ENCODE data around the gene KLHL17. TPM values are rescaled to one million over a fixed set of nuclear protein-coding genes. Genes with fewer than 3 reads are reported as not detected.
"Not testable (repeated sequence)": the region's sequence is repeated elsewhere in the genome, so short reads cannot be mapped to it uniquely, and the experiment has no call there.

Gene KLHL17
- total RNA-seq, 1 donor from 2014 or later: 15.1 TPM

DNA sequence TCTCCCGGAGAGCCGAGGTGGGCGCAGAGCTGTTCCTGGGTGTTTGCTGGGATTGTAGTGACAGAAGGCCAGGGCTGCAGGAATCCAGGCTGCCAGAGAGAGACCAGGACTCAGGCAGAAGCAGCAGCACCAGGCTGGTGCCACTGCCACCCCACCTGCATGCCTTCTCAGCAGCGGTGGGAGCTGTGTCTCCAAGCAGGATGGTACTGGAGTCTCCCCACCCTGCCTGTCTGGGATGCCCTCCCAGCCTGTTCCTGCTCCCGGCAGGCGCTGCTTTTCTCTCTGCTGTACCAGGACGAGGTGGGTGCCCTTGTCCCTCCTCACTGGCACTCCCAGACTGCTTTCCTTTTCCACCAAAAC lies 44.0 kb downstream of the KLHL17 start:
- intact Hi-C loops (cut with micrococcal nuclease): no loop called here
- ChIA-PET POLR2A (interaction anchor here (1.0 kb wide), 1 partner anchor 9 kb away, joined by 3 read pairs; no protein-coding TSS in a partner anchor), CTCF (no interaction called here)
- H3K27me3 Mint-ChIP-seq: peaks cover 41% of the 10 kb centered on the region
- ATAC-seq (ENCODE audit: low read depth) (no peak), DNase-seq (no peak)
- peaks cover 23% of the 10 kb centered on the region for H3K4me1 Mint-ChIP-seq
- H3K4me3 Mint-ChIP-seq: no peak overlapping the region
- no peak overlapping the region for H3K27ac Mint-ChIP-seq
- no peaks in the 10 kb centered on the region for H3K36me3 Mint-ChIP-seq (ENCODE audit: low read depth)
- H3K9me3 Mint-ChIP-seq: no peaks in the 10 kb centered on the region
- TF ChIP-seq, protein P1, sequence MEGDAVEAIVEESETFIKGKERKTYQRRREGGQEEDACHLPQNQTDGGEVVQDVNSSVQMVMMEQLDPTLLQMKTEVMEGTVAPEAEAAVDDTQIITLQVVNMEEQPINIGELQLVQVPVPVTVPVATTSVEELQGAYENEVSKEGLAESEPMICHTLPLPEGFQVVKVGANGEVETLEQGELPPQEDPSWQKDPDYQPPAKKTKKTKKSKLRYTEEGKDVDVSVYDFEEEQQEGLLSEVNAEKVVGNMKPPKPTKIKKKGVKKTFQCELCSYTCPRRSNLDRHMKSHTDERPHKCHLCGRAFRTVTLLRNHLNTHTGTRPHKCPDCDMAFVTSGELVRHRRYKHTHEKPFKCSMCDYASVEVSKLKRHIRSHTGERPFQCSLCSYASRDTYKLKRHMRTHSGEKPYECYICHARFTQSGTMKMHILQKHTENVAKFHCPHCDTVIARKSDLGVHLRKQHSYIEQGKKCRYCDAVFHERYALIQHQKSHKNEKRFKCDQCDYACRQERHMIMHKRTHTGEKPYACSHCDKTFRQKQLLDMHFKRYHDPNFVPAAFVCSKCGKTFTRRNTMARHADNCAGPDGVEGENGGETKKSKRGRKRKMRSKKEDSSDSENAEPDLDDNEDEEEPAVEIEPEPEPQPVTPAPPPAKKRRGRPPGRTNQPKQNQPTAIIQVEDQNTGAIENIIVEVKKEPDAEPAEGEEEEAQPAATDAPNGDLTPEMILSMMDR (IDR thresholded peaks at IDR 0.05): no peak

DNA sequence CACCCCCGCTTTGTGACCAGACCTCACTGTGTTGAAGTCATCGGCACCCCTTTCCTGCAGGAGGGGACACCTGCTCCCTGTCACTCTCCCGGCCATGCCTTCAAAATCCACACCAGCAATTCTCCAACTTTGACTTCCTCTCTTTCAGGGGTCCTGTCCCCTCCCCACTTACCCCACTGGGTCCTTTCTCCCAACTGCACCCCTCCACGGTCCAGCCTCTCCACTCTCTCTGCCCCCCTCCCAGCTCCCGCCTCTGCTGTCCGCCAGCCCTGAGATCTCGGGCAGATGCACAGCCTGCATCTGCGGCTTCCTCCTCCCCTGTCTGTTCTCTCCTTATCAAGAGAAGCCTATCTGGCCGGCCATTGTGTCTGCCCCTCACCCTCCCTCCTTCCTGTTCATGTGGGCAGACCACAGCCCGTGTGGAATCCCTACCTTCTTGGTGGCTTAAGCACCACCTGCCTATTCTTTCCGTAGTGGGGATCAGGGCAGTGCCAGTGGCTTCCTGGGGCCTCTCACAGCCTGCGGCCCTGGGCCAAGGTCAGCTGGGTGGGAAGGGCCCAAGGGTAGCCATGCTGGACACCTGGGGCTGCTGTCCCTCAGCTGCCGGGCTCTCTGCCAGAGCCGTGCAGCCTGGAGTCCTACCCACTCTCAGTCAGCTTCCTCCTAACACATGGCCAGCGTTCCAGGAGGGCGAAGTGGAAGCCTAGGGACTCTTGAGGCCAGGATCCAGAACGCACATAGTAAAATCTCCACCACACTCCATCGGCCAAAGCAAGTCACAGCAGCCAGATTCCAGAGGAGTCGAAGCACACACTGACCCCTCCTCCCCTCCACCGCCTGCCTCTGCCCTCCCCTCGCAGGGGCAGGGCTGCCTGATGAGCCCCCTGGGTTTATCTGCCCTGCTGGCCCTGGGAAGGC lies 44.7 kb downstream of the KLHL17 start:
- Mint-ChIP-seq H3K36me3 (ENCODE audit: low read depth) (no peaks in the 10 kb centered on the region), H3K4me1 (peaks cover 22% of the 10 kb centered on the region), H3K9me3 (no peaks in the 10 kb centered on the region), H3K27me3 (peaks cover 41% of the 10 kb centered on the region), H3K27ac (no peak overlapping the region), H3K4me3 (no peak overlapping the region)
- ATAC-seq (ENCODE audit: low read depth): no peak
- TF ChIP-seq, protein P1 (IDR thresholded peaks at IDR 0.05): no peak
- ChIA-PET CTCF (no interaction called here), POLR2A (no interaction called here)
- intact Hi-C loops (cut with micrococcal nuclease): no loop called here
- no peak for DNase-seq

DNA sequence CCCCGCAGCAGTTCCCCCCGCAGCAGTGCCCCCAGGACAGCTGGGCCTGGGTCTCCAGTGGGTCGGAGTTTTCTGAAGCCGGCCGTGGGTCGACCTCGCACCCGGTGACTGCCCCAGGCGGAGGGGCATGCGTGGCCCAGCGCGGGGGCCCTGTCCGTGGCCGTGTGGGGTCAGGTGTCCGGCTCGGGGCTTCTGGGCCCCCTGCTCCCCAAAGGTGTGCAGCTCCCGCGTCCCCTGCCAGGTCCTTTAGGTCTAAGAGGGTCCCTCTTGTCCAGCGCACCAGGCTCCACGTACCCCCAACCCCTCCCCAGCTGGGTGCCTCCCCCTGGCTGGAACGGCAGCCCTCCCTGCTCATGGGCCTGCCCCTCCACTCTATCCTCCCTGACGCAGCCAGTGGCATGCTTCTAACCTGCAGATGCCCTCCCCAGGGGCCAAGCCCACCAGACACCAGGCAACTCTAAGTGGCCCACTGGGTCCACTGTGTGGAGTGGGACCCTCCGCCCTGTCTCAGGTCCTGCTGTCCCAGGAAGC lies 45.5 kb downstream of the KLHL17 start:
- intact Hi-C loops (cut with micrococcal nuclease): no loop called here
- Mint-ChIP-seq H3K4me3 (no peak overlapping the region), H3K36me3 (ENCODE audit: low read depth) (no peaks in the 10 kb centered on the region), H3K27ac (no peak overlapping the region), H3K9me3 (no peaks in the 10 kb centered on the region), H3K27me3 (peaks cover 38% of the 10 kb centered on the region), H3K4me1 (peaks cover 19% of the 10 kb centered on the region)
- POLR2A ChIA-PET: no interaction called here
- TF ChIP-seq, protein P1 (IDR thresholded peaks at IDR 0.05): no peak
- ATAC-seq (ENCODE audit: low read depth) (no peak), DNase-seq (no peak)
- CTCF ChIA-PET: no interaction called here

DNA sequence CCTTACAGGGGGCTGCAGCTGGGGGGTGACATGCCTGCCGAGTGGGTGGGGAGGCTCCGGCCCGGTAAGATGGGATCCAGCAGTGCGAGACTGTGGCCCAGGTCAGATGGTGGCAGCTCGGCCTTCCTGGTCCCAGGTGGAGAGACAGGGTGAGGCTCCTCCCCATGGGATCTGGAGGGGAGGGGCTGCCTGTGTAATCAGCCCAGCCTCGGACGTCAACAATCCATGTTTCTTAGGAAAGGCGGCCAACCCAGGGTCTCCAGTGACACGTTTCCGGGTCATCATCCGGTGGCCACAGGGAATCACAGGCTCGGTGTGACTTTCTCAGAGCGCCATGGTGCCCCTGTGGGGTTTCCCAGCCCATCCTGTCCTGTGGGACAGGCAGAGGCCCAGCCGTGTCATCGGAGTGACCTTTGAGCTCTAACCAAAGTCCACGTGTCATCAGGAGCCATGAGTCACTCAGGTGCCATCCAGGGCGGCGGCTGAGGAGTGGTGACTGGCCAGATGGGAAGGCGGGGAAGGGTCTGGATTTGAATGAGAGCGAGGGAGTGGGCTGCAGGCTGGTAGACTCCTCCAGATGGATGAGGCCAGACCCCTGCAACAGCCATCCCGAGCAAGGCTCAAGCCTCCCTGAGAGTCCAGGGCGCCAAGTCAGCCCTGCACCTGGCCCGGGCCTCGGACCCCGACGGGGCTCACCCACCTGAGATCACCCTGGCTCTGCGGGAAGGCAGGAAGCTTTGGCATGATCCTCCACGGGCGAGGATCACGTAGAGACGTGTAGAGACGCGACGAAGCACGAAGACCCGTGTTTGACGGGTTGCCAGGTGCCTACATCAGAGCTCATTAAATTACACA lies 46.1 kb downstream of the KLHL17 start:
- no peak overlapping the region for H3K27ac Mint-ChIP-seq
- ChIA-PET POLR2A (interaction anchor here (0.6 to 0.7 kb wide), 2 partner anchors 56 to 310 kb away, joined by 3 to 4 read pairs; no protein-coding TSS in a partner anchor), CTCF (no interaction called here)
- no peaks in the 10 kb centered on the region for H3K36me3 Mint-ChIP-seq (ENCODE audit: low read depth)
- TF ChIP-seq, protein P1 (IDR thresholded peaks at IDR 0.05): no peak
- H3K27me3 Mint-ChIP-seq: peaks cover 38% of the 10 kb centered on the region
- intact Hi-C loops (cut with micrococcal nuclease): no loop called here
- ATAC-seq (ENCODE audit: low read depth): no peak
- H3K9me3 Mint-ChIP-seq: no peaks in the 10 kb centered on the region
- DNase-seq: no peak
- H3K4me1 Mint-ChIP-seq: peaks cover 14% of the 10 kb centered on the region
- H3K4me3 Mint-ChIP-seq: no peak overlapping the region

DNA sequence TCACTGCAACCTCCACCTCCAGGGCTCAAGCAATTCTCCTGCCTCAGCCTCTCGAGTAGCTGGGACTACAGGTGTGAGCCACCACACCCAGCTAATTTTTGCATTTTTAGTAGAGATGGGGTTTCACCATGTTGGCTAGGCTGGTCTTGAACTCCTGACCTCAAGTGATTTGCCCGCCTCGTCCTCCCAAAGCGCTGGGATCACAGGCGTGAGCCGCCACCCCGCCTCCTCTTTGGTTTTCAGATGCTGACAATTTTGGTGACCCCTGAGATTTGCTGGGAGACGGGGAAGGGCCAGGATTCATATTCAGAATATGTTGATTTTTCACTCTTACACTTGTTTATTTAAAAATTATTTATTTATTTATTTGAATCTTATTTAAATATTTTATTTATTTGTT lies 49.7 kb downstream of the KLHL17 start:
- H3K27ac Mint-ChIP-seq; H3K36me3 Mint-ChIP-seq (ENCODE audit: low read depth); CTCF ChIA-PET; DNase-seq; ATAC-seq (ENCODE audit: low read depth); H3K4me3 Mint-ChIP-seq; H3K9me3 Mint-ChIP-seq: not testable (repeated sequence)
- Mint-ChIP-seq H3K4me1 (peaks cover 30% of the 10 kb centered on the region), H3K27me3 (peaks cover 24% of the 10 kb centered on the region)
- intact Hi-C loops (cut with micrococcal nuclease): loop anchor here (5.0 kb wide), 1 partner anchor 262 kb away; the partner anchor contains the start of gene UBE2J2
- POLR2A ChIA-PET: interaction anchor here (0.6 to 1.1 kb wide), 2 partner anchors 14 to 262 kb away, joined by 3 to 11 read pairs; no protein-coding TSS in a partner anchor
